Gastroesophageal sphincter (tissue), 4 donors: ENCODE results near the gene OR6X1. TPM values are rescaled to one million over a fixed set of nuclear protein-coding genes. Genes with fewer than 3 reads are reported as not detected.

Experiments
- ATAC-seq: fragments of 150-250 bp; one replicate; pipeline ENCODE4 v1.9.1; 2016; ENCODE audit warnings: mild to moderate bottlenecking, moderate library complexity
- H3K27ac ChIP-seq, 4 donors: fragments of 200-600 bp; sonication (generic) in 3 of 4; 1 replicate in 3 of 4; 2 replicates in 1 of 4; pipeline ENCODE4 v1.5.1; 2016 to 2019
- H3K27me3 ChIP-seq: fragments of 200-600 bp; sonication (generic); one replicate; pipeline ENCODE4 v1.5.1; 2019
- H3K36me3 ChIP-seq, 2 donors: fragments of 200-600 bp; sonication (generic); one replicate each; pipeline ENCODE4 v1.5.1; 2019; ENCODE audit warnings: control low read depth in 1 of 2
- H3K4me1 ChIP-seq, 3 donors: fragments of 200-600 bp; sonication (generic); 1 replicate in 2 of 3; 2 replicates in 1 of 3; pipeline ENCODE4 v1.5.1; 2016 to 2019; ENCODE audit warnings: control low read depth in 2 of 3
- H3K4me3 ChIP-seq, 2 donors: fragments of 200-600 bp; sonication (generic); one replicate each; pipeline ENCODE4 v1.5.1; 2019; ENCODE audit warnings: mild to moderate bottlenecking in 1 of 2, moderate library complexity in 1 of 2
- H3K9me3 ChIP-seq, 3 donors: fragments of 200-600 bp; sonication (generic); one replicate each; pipeline ENCODE4 v1.5.1; 2017 to 2019; ENCODE audit warnings: control low read depth in 2 of 3
- EP300 ChIP-seq: sonication (generic); formaldehyde crosslinking; IDR thresholded peaks from one replicate; pipeline ENCODE4 v1.6.1; 2017; ENCODE audit warnings: antibody characterized with exemption, mild to moderate bottlenecking
- POLR2A ChIP-seq, 2 donors: fragments of 450-650 bp; IDR thresholded peaks; one replicate each; pipeline ENCODE4 v1.6.1; 2017; ENCODE audit warnings: antibody characterized with exemption in 2 of 2, mild to moderate bottlenecking in 2 of 2, moderate library complexity in 1 of 2
- POLR2AphosphoS5 ChIP-seq: sonication (generic); formaldehyde crosslinking; IDR thresholded peaks from one replicate; pipeline ENCODE4 v1.6.1; 2017; ENCODE audit warnings: antibody characterized with exemption
- WGBS, 2 donors: methylation state at CpG; one replicate each; pipeline ENCODE4 v1.1.5; 2018; ENCODE audit warnings: low coverage in 1 of 2; 5-methylcytosine and 5-hydroxymethylcytosine counted together
- total RNA-seq, 4 donors: library from RNA; depleted of rRNA; stranded (reverse); fragments of >200 nt; gene quantifications; one replicate each; pipeline ENCODE4 v1.1.0, GENCODE V29; 2016
- TF ChIP-seq, protein P1 (sequence below), 4 experiments: fragments of 200-600 bp in 2 of 4; fragments of 450-650 bp in 2 of 4; sonication (generic) in 1 of 4; IDR thresholded peaks; one replicate each; pipeline ENCODE4 v1.5.1; 2017 to 2019; ENCODE audit warnings: antibody characterized with exemption in 4 of 4, mild to moderate bottlenecking in 2 of 4, moderate library complexity in 2 of 4

OR6X1 gene
- total RNA-seq, 4 donors from 2014 or later = not detected

GRCh38 chr11:123783536-123783935, 29.2 kb upstream of the OR6X1 start:
- H3K27ac ChIP-seq = no peak overlapping the region
- ATAC-seq = no peak
- H3K4me1 ChIP-seq = no peaks in the 10 kb centered on the region
- no peak overlapping the region for H3K4me3 ChIP-seq
- TF ChIP-seq EP300 (no peak), POLR2AphosphoS5 (no peak), POLR2A (IDR thresholded peaks at IDR 0.05) (no peak)
- TF ChIP-seq, protein P1, sequence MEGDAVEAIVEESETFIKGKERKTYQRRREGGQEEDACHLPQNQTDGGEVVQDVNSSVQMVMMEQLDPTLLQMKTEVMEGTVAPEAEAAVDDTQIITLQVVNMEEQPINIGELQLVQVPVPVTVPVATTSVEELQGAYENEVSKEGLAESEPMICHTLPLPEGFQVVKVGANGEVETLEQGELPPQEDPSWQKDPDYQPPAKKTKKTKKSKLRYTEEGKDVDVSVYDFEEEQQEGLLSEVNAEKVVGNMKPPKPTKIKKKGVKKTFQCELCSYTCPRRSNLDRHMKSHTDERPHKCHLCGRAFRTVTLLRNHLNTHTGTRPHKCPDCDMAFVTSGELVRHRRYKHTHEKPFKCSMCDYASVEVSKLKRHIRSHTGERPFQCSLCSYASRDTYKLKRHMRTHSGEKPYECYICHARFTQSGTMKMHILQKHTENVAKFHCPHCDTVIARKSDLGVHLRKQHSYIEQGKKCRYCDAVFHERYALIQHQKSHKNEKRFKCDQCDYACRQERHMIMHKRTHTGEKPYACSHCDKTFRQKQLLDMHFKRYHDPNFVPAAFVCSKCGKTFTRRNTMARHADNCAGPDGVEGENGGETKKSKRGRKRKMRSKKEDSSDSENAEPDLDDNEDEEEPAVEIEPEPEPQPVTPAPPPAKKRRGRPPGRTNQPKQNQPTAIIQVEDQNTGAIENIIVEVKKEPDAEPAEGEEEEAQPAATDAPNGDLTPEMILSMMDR (IDR thresholded peaks at IDR 0.05) = no peak
- H3K27me3 ChIP-seq = peaks cover 5% of the 10 kb centered on the region
- H3K9me3 ChIP-seq = no peaks in the 10 kb centered on the region
- 75% methylated on average over 1 of the region's 1 CpG; no CpG with 5 or more reads in 1 of the 2 donors for WGBS, 2 donors
- H3K36me3 ChIP-seq = no peaks in the 10 kb centered on the region

- peaks cover 9% of the 10 kb centered on the region for H3K27me3 ChIP-seq
- TF ChIP-seq EP300 (no peak), POLR2AphosphoS5 (no peak), POLR2A (IDR thresholded peaks at IDR 0.05) (no peak)
- TF ChIP-seq, protein P1 (IDR thresholded peaks at IDR 0.05) = no peak
- H3K36me3 ChIP-seq = no peaks in the 10 kb centered on the region
- H3K4me3 ChIP-seq = no peak overlapping the region
- no peaks in the 10 kb centered on the region for H3K9me3 ChIP-seq
- WGBS, 2 donors = 80 to 100% methylated on average over 1 of the region's 1 CpG
- H3K4me1 ChIP-seq = no peaks in the 10 kb centered on the region
- ATAC-seq = no peak
- no peak overlapping the region for H3K27ac ChIP-seq
These were observed 24.2 kb upstream of the OR6X1 start for GRCh38 chr11:123778511-123778910.

- TF ChIP-seq EP300 = no peak
- TF ChIP-seq, protein P1 (IDR thresholded peaks at IDR 0.05) = no peak
- no peak for TF ChIP-seq POLR2A (IDR thresholded peaks at IDR 0.05)
- no peak for TF ChIP-seq POLR2AphosphoS5
- H3K9me3 ChIP-seq = no peaks in the 10 kb centered on the region
- no peak overlapping the region for H3K27ac ChIP-seq
- ATAC-seq = no peak
- no peaks in the 10 kb centered on the region for H3K4me1 ChIP-seq
- no peak overlapping the region for H3K4me3 ChIP-seq
- 15 to 17% methylated on average over 2 to 4 of the region's 4 CpGs for WGBS, 2 donors
- H3K36me3 ChIP-seq = no peaks in the 10 kb centered on the region
- H3K27me3 ChIP-seq = peaks cover 9% of the 10 kb centered on the region
These were observed 21.6 kb upstream of the OR6X1 start for GRCh38 chr11:123775715-123776549.

DNA sequence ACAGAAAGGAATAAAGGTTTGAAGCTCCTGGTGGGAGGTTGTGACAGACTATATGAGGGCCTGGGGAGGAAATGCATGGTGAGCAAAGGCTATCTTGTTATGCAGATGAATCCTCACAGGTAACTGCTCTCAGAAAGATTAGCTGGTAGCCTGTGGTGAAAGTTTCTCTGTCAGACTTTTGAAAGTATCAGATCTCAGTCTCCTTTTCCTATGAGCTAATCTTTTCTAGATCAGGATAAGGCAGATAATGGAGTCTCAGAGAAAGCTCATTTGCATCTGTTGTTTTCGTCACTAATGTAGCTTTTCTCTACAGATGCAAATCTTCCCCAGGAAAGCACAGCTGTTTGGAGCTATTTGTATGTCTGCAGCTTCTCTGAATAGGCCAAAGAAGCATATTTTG, 21.0 kb upstream of the OR6X1 start:
- Histone ChIP-seq H3K27me3 (peaks cover 9% of the 10 kb centered on the region), H3K36me3 (no peaks in the 10 kb centered on the region), H3K9me3 (no peaks in the 10 kb centered on the region), H3K4me1 (no peaks in the 10 kb centered on the region), H3K4me3 (no peak overlapping the region), H3K27ac (no peak overlapping the region)
- ATAC-seq = no peak
- no peak for TF ChIP-seq POLR2A (IDR thresholded peaks at IDR 0.05)
- TF ChIP-seq EP300 = no peak
- TF ChIP-seq, protein P1 (IDR thresholded peaks at IDR 0.05) = no peak
- WGBS, 2 donors = 33 to 47% methylated on average over 1 of the region's 1 CpG

- no peak for TF ChIP-seq POLR2A (IDR thresholded peaks at IDR 0.05)
- TF ChIP-seq, protein P1 (IDR thresholded peaks at IDR 0.05) = no peak
- no peak for TF ChIP-seq POLR2AphosphoS5
- TF ChIP-seq EP300 = no peak
- Histone ChIP-seq H3K4me3 (no peak overlapping the region), H3K27ac (no peak overlapping the region), H3K4me1 (no peaks in the 10 kb centered on the region), H3K36me3 (no peaks in the 10 kb centered on the region), H3K9me3 (no peaks in the 10 kb centered on the region), H3K27me3 (peaks cover 8% of the 10 kb centered on the region)
- WGBS, 2 donors = 67 to 70% methylated on average over 1 of the region's 1 CpG
- no peak for ATAC-seq
These were observed 19.6 kb upstream of the OR6X1 start for GRCh38 chr11:123773959-123774358.
